GM18951 (cell line): ENCODE data around the gene TRIP4.

Experiments used
- POLR2A ChIP-seq: IDR thresholded peaks from 4 replicates; pipeline ENCODE4 v1.6.1; 2011; ENCODE audit warnings: mild to moderate bottlenecking; ENCODE audit not compliant: insufficient read length, insufficient read depth; ENCODE audit errors: extremely low read depth
- in situ Hi-C: fragments of 300-500 bp; cut with MboI; formaldehyde crosslinking; loops from one replicate; pipeline ENCODE4 v1.12.0; 2022; ENCODE audit warnings: low sequenced_read_pairs, mixed read lengths, inconsistent platforms; ENCODE audit not compliant: unreplicated experiment

TRIP4 gene

GRCh38 chr15:64412216-64412615, 24.6 kb downstream of the TRIP4 start:
- TF ChIP-seq POLR2A: no peak
- in situ Hi-C loops: no loop called here

- no peak for TF ChIP-seq POLR2A
- in situ Hi-C loops: no loop called here
These were observed 35.1 kb downstream of the TRIP4 start for GRCh38 chr15:64422697-64423096.

- in situ Hi-C loops: no loop called here
- TF ChIP-seq POLR2A: no peak
These were observed 36.3 kb downstream of the TRIP4 start for GRCh38 chr15:64423970-64424369.

GRCh38 chr15:64425221-64425620, 37.6 kb downstream of the TRIP4 start:
- in situ Hi-C loops: no loop called here

GRCh38 chr15:64426845-64427465, 39.3 kb downstream of the TRIP4 start:
- no peak for TF ChIP-seq POLR2A
- in situ Hi-C loops: no loop called here

More at GRCh38 chr15:64425221-64425620, 37.6 kb downstream of the TRIP4 start:
- no peak for TF ChIP-seq POLR2A

- in situ Hi-C loops: no loop called here
- no peak for TF ChIP-seq POLR2A
These were observed 41.8 kb downstream of the TRIP4 start for GRCh38 chr15:64429448-64429847.

GRCh38 chr15:64430000-64430735, 42.5 kb downstream of the TRIP4 start:
- in situ Hi-C loops: no loop called here

GRCh38 chr15:64437982-64438381, 50.3 kb downstream of the TRIP4 start:
- in situ Hi-C loops: no loop called here
- TF ChIP-seq POLR2A: no peak

More at GRCh38 chr15:64430000-64430735, 42.5 kb downstream of the TRIP4 start:
- TF ChIP-seq POLR2A: no peak

- no peak for TF ChIP-seq POLR2A
- in situ Hi-C loops: no loop called here
These were observed 51.2 kb downstream of the TRIP4 start for GRCh38 chr15:64438653-64439447.

- in situ Hi-C loops: no loop called here
- TF ChIP-seq POLR2A: no peak
These were observed 54.2 kb downstream of the TRIP4 start for GRCh38 chr15:64441852-64442251.

GRCh38 chr15:64443016-64443415, 55.4 kb downstream of the TRIP4 start:
- in situ Hi-C loops: no loop called here

GRCh38 chr15:64443747-64444621, 56.3 kb downstream of the TRIP4 start:
- no peak for TF ChIP-seq POLR2A
- in situ Hi-C loops: no loop called here

More at GRCh38 chr15:64443016-64443415, 55.4 kb downstream of the TRIP4 start:
- no peak for TF ChIP-seq POLR2A
